DMS79 (cell line): ENCODE measurements around the gene ASXL3.

Source experiments
- DNase-seq: peaks from one replicate; lab custom pipeline; 2025; lab: John Stamatoyannopoulos, UW

ASXL3 gene

GRCh38 chr18:33660696-33661310, 82.8 kb downstream of the ASXL3 start:
- no peak for DNase-seq

- no peak for DNase-seq
Measured at GRCh38 chr18:33664241-33664874, 86.3 kb downstream of the ASXL3 start.

- DNase-seq = no peak
Measured at GRCh38 chr18:33665187-33665586, 87.2 kb downstream of the ASXL3 start.

GRCh38 chr18:33665641-33666040, 87.6 kb downstream of the ASXL3 start:
- DNase-seq = no peak

- DNase-seq = no peak
Measured at GRCh38 chr18:33666915-33667314, 88.9 kb downstream of the ASXL3 start.

- no peak for DNase-seq
Measured at GRCh38 chr18:33669589-33669988, 91.6 kb downstream of the ASXL3 start.

- no peak for DNase-seq
Measured at GRCh38 chr18:33670029-33670428, 92.0 kb downstream of the ASXL3 start.

- DNase-seq = no peak
Measured at GRCh38 chr18:33673689-33674088, 95.7 kb downstream of the ASXL3 start.

- no peak for DNase-seq
Measured at GRCh38 chr18:33676593-33676992, 98.6 kb downstream of the ASXL3 start.

GRCh38 chr18:33677891-33678290, 99.9 kb downstream of the ASXL3 start:
- no peak for DNase-seq

GRCh38 chr18:33682436-33682835, 104.4 kb downstream of the ASXL3 start:
- no peak for DNase-seq

- no peak for DNase-seq
Measured at GRCh38 chr18:33694593-33694992, 116.6 kb downstream of the ASXL3 start.

- DNase-seq = no peak
Measured at GRCh38 chr18:33696332-33697162, 118.5 kb downstream of the ASXL3 start.

- DNase-seq = no peak
Measured at GRCh38 chr18:33697498-33697897, 119.5 kb downstream of the ASXL3 start.

GRCh38 chr18:33699372-33699771, 121.4 kb downstream of the ASXL3 start:
- DNase-seq = no peak

- no peak for DNase-seq
Measured at GRCh38 chr18:33700513-33700976, 122.5 kb downstream of the ASXL3 start.

GRCh38 chr18:33702625-33703024, 124.6 kb downstream of the ASXL3 start:
- no peak for DNase-seq

GRCh38 chr18:33706391-33706790, 128.4 kb downstream of the ASXL3 start:
- DNase-seq = no peak

GRCh38 chr18:33708876-33709275, 130.9 kb downstream of the ASXL3 start:
- no peak for DNase-seq

- DNase-seq = no peak
Measured at GRCh38 chr18:33710269-33710668, 132.2 kb downstream of the ASXL3 start.

GRCh38 chr18:33711514-33711913, 133.5 kb downstream of the ASXL3 start:
- no peak for DNase-seq

- no peak for DNase-seq
Measured at GRCh38 chr18:33712719-33713118, 134.7 kb downstream of the ASXL3 start.

- DNase-seq = no peak
Measured at GRCh38 chr18:33716061-33716683, 138.2 kb downstream of the ASXL3 start.
